DND-41 (cell line): Measurements from ENCODE around the gene OR5T2.

Experiments
- CTCF ChIP-seq: IDR thresholded peaks from 2 replicates; pipeline ENCODE4 v1.5.1; 2012; ENCODE audit warnings: borderline replicate concordance, low read length, moderate library complexity, mild to moderate bottlenecking; ENCODE audit not compliant: poor library complexity, severe bottlenecking; ENCODE audit errors: extremely low read depth
- EZH2 ChIP-seq: IDR thresholded peaks from 3 replicates; pipeline ENCODE4 v1.6.1; 2012; ENCODE audit warnings: borderline replicate concordance, low read depth, mild to moderate bottlenecking, moderate library complexity, low read length, inconsistent platforms; ENCODE audit not compliant: severe bottlenecking

GRCh38 chr11:56214537-56214936 is 19.5 kb downstream of the OR5T2 start:
- TF ChIP-seq CTCF (no peak), EZH2 (no peak)
